GM21825 (cell line): ENCODE measurements around the gene ADAM11.

Experiments used
- ATAC-seq: cut with Tn5 transposase; IDR thresholded peaks from one replicate; pipeline ENCODE4 v1.9.1; 2021; ENCODE audit warnings: mild to moderate bottlenecking, moderate library complexity; ENCODE audit not compliant: unreplicated experiment

ADAM11 gene

DNA sequence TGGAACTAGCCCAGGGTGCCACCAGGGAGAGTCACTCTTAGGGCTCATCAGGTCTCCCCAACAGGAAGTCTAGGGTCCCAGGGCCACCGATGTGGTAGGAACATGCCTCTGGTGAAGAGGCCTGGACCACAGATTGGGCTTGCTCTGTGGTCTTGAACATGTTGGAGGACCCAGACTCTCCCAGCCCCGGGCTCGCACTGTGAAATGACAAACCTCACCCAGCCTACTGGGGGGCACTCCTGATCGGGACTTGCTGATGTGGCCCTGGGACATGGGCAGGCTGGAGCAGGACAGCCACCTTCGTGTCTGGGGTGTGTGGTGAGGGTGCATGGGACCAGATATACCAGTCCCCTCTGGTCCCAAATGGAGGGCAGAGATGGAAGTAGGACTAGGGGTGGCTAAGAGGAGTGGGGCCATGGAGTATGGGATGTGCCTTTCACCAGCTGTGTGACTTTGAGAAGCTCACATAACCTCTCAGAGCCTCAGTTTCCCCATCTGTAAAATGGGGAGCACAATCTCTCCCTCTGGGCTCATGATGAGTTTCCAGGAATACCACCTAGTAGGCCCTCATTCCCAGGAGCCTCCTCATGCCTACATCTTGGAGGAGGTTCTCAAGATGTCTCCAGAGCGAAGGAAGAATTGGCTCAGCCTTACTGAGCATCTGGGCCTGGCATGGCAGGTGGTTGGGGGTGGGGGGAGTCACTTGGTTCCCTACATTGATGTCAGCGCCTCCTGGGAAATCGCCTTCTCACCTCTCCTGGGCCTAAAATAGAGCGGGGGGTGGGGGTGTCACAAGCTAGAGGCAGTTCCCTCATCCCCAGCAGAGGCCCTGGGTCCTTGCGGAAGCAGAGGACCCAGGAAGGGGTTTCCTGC, 1.5 kb upstream of the ADAM11 start:
- ATAC-seq, result no peak

GRCh38 chr17:44757918-44758413, 822 bp upstream of the ADAM11 start:
- no peak for ATAC-seq

DNA sequence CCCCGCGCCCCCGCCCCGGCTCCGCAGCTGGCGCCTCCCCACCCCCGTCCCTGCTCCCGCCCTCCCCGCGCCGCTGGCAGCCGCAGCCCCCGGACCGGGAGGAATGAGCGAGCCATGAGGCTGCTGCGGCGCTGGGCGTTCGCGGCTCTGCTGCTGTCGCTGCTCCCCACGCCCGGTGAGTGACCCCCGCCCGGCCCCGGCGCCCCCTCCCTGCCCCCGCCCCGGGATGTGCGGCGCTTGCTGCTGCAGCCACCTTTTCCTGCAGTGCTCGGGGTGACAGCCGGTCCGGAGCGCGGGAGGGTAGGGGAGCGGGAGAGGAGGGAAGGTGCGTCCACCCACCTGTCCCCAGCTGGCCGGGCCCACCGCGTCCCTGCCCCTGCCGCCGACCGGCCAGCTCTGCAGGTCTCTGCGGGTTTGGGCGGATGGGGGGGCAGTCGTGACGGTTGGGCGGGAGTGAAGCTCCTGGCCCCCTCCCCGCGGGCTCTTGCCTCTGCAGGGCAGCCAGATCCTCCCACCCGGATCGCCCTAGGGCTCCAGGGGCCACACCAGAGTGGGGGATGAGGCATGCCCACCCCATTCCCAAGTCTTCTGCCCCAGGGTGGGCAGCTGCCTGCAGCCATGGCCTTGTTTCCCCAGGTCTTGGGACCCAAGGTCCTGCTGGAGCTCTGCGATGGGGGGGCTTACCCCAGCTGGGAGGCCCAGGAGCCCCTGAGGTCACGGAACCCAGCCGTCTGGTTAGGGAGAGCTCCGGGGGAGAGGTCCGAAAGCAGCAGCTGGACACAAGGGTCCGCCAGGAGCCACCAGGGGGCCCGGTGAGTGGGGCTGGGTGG, 513 bp downstream of the ADAM11 start:
- ATAC-seq, result no peak

DNA sequence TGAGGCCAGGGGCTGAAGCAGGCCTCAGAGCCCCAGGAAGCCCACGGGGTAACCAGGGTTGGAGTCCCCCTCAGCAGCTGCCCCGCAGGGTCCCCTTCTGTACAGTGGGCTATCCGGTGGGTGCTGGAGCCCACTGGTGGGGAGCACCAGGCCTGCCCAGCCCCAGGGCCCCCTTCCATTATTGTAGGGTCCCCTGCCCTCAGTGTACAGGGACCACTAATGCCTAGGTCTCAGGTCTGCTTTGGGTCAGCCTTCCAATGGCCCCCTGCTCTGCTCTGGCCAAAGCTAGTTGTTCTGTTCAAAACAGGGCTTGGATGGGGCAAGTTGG, 1.1 kb downstream of the ADAM11 start:
- ATAC-seq, result no peak

DNA sequence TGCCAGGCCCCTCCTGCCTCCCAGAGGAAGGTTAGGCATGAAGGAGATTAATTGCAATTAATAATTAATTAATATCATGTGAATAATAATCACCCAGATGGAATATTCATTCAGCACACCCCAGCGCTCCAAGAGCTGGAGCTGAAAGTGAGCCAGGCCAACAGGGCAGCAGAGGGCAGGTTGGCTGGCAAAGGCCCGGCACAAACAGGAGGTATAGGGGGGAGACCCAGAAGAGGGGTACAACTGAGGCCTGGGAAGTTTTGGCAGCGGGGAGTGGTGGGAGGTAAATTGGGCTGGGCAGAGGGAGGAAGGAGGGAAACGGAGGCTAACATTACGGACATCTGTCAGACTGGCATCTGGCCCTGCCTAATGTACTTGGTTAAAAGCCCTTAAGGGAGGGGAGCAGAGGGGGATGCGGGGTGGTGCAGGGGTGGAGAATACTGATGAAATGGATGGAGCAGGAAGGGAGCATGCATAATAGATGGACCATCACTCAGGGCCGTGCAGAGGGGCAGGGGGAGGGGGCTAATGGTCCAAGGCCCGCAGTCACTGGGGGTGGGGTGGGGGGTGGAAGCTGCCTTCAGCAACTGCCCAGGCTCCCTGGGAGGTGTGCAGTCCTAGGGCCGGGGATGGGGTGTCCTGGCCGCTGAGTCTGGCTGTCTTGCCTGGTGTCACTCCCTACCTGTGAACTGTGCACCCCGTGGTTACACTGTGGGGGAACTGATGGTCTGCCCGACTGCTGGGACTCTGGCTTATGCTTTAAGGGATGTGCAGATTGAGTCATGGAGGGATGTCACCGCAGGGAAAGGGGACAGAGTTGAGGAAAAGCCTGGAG, 1.9 kb downstream of the ADAM11 start:
- no peak for ATAC-seq

- ATAC-seq, result no peak
Observed at GRCh38 chr17:44761932-44762810, 3.4 kb downstream of the ADAM11 start.

- no peak for ATAC-seq
Observed at GRCh38 chr17:44763170-44763569, 4.4 kb downstream of the ADAM11 start.

DNA sequence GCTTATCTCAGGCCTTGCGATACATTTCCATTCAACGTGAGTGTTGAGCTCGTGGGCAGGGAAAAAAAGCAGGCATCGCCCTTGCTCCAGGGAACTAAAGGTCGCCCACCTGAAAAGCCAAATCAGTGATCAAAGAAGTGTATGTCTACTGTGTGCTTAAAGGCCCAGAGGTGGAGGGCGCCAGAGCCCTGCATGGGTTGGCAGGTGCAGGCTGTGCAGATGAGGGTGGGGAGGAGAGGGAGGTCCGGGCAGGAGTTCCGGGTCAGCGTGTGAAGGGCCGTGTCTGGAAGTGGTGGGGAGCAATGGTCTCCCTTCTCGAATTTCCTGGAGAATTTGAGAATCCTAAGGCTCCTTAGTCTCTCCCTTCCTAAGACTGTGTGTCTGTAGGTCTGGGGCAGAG, 7.2 kb downstream of the ADAM11 start:
- no peak for ATAC-seq

DNA sequence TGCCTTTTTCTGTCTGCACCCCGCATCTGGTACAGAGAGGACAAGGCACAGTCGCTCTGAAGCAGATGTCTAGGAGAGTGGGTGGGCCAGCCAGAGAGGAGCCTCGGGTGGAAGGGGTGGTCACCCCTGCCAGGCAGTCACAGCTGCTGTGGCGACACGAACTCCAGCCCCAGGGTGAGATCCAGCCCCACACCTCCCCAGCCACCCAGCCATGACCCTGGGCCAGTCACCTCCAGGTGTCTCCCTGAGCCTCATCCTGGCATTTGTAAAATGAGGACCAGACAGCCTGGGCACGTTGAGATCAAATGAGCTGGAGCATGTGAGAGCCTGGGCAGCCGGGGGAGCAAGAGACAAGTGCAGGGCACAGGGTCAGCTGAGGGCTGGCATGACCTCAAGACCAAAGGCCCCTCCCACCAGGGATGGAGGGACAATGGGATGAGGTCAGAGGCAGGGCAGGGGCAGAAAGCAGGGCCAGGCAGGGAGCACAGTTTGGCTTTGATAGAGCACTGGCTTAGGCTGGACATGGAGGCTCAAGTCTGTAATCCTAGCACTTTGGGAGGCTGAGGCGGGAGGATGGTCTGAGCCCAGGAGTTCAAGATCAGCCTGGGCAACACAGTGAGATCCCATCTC, 7.7 kb downstream of the ADAM11 start:
- ATAC-seq, result no peak

DNA sequence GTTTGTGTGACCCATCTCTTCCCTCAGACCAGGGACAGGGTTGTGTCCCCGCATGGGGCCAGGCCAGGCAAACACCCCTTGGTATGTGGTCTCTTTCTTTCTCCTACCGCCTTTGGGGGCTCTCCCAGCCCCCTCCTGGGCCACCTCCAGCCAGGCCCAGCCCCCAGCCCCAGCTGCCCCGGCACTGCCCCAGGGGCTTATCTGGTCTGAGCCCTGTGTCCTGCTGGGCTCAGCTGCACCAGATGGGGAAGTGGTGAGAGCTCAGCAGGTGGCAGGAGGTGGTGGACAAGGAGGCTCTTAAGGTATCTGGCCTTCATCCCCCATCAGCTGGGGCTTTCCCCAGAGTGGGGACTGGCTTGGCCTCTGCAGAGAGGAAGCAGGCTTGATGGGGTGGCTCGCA, 8.7 kb downstream of the ADAM11 start:
- no peak for ATAC-seq

DNA sequence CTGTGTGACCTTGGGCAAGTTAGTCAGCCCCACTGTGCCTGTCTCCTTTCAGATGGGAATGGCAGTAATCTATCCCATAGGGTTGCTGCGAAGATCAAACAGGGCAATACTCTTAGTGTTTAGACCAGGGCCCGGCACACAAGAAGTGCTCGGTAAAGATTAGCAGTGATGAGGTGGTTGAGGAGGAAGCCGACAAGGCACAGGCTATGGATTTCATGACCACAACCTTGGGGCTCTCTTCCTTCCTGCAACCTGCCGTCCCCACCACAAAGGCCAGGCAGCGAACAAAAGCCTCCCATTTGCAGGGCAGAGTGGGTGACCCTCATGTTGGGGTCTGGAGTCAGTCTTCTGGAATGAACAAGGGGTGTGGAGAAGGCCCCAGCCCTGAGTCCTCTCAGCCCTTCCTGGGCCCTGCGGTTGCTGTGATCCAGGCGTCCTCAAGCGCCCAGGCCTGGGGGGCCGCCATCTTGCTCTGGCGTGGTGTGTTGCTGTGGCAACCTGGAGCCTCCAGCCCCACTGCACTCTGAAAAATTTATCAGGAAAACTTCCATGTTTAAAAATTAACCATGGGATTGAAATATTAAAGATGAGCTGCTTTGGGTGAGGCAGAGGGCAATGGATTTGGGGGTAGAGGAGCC, 9.8 kb downstream of the ADAM11 start:
- no peak for ATAC-seq

DNA sequence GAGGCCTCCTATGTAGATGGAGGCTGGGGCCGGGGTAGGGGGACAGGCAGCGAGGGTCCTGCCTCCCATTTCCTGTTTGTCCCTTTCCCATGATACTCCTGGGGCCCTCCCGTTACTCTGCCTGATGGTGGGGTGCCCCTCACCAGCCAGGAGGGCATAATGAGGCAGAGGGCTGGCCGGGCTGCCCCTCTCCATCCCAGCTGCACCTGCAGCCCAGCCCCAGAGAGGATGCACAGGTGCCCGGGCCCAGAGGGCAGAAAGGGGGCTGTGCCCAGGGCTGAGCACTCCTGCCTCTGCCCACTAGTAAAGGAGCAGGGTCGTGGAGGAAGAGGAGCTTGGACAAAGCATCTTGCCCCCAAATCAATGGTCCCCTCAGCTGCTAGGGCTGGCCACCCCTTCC, 10.4 kb downstream of the ADAM11 start:
- no peak for ATAC-seq

GRCh38 chr17:44769647-44770084, 10.9 kb downstream of the ADAM11 start:
- no peak for ATAC-seq

GRCh38 chr17:44770166-44770925, 11.6 kb downstream of the ADAM11 start:
- ATAC-seq, result no peak

GRCh38 chr17:44772308-44773045, 13.7 kb downstream of the ADAM11 start:
- no peak for ATAC-seq

DNA sequence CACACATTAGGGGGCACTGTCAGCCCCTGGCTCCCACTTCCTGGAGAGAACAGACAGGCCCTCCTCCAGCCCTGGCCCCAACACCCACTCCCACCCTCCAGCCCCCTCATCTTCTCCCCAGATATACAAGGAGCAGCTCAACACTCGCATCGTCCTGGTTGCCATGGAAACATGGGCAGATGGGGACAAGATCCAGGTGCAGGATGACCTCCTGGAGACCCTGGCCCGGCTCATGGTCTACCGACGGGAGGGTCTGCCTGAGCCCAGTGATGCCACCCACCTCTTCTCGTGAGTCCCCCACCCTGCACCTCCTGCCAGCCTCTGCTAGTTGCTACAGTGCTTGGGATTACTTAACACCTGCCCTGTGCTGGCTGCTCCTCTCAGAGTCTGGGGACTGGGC, 14.4 kb downstream of the ADAM11 start:
- no peak for ATAC-seq

- ATAC-seq, result peak; percentile 33
Observed at GRCh38 chr17:44774271-44775135, 15.7 kb downstream of the ADAM11 start.
